GM12872 (cell line): ENCODE data around the gene ZNRF1.

Experiments
- TF ChIP-seq, protein P1 (sequence below): IDR thresholded peaks from 3 replicates; pipeline ENCODE4 v1.5.1; 2011; ENCODE audit warnings: low read depth, mild to moderate bottlenecking, low read length, moderate library complexity; ENCODE audit not compliant: insufficient read depth

ZNRF1 gene

DNA sequence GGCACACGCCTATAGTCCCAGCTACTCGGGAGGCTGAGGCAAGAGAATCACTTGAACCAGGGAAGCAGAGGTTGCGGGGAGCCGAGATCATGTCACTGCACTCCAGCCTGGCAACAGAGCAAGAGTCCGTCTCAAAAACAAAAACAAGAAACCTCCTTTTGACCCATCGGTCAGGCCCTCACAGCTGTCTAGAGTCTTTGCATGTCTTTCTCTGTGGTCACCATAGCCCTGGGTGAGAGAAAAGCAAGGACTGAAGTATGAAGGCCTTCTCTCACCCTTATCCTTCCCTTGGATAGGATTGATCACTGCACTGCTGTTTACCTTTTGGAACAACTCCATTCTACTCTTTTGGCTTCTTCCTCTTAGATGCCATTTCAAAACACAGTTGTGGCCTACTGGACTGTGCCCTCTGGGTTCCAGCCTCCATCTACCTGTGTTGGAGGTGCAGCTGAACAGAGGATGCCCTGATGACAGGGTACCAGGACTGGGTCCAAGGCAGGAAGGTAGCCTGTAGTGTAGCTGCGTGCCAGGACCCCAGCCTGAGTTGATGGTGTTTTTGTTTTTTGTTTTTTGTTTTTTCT, 80.6 kb downstream of the ZNRF1 start:
- TF ChIP-seq, protein P1, sequence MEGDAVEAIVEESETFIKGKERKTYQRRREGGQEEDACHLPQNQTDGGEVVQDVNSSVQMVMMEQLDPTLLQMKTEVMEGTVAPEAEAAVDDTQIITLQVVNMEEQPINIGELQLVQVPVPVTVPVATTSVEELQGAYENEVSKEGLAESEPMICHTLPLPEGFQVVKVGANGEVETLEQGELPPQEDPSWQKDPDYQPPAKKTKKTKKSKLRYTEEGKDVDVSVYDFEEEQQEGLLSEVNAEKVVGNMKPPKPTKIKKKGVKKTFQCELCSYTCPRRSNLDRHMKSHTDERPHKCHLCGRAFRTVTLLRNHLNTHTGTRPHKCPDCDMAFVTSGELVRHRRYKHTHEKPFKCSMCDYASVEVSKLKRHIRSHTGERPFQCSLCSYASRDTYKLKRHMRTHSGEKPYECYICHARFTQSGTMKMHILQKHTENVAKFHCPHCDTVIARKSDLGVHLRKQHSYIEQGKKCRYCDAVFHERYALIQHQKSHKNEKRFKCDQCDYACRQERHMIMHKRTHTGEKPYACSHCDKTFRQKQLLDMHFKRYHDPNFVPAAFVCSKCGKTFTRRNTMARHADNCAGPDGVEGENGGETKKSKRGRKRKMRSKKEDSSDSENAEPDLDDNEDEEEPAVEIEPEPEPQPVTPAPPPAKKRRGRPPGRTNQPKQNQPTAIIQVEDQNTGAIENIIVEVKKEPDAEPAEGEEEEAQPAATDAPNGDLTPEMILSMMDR = no peak

DNA sequence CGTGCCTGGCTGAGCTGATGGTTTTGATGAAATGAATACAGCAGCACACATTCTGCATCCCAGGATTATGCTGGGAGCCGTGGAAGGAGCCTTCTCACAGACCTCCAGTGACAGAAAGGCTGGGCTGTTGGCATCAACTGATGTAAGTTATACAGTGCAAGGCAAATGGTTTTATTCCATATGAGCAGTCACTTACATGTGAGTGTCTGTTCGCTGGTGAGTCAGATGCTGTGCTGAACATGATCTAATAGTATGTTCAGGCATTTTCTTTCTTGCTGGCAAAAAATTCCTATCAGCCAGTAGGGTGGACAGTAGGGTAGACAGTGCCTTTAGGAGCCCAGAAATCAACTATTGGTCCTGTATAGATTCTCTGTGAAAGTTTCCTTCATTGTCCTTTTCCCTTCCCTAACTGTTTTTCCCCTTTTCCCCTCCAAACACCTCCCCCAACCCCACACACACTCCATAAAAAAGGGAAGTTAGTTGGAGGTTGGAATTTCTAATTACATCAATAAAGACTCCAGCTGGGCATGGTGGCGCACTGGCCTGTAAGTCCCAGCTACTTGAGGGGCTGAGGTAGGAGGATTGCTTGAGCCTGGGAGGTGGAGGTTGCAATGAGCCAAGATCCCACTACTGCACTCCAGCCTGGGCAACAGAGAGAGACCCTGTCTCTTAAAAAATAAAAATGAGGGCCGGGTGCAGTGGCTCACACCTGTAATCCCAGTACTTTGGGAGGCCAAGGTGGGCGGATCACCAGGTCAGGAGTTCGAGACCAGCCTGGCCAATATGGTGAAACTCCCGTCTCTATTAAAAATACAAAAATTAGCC, 81.6 kb downstream of the ZNRF1 start:
- TF ChIP-seq, protein P1 = no peak

DNA sequence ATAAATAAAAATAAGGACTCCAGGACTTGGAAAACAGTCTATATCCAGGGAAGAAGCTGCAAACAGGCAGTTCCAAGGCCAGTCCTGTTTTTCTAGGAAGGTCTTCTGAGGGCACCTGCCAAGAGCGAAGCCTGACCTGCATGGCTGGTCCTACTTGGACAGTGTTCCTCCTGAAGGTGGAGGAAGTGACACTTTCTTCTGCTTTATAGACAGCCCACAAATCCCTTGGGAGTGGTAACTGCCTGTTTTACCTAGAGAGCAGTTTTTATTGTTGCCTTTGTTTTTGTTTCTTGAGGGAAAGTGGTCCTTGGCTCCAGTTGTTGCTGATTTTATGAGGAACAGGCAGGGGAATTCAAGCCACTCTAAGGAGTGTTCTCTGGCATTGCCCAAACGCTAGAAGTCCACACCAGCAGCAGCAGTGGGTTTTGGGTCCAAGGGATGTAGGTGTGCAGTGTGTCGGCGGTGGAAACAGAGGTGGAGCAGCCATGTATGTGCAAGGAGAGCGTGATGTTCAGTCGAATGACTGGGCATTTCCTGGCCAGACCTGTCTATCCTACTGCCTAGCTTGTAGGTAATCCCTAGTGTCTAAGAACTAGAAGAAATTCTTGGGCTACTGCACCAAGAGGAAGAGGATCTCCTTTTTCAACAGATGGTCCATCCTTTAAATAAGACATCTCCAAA, 82.5 kb downstream of the ZNRF1 start:
- TF ChIP-seq, protein P1 = no peak

DNA sequence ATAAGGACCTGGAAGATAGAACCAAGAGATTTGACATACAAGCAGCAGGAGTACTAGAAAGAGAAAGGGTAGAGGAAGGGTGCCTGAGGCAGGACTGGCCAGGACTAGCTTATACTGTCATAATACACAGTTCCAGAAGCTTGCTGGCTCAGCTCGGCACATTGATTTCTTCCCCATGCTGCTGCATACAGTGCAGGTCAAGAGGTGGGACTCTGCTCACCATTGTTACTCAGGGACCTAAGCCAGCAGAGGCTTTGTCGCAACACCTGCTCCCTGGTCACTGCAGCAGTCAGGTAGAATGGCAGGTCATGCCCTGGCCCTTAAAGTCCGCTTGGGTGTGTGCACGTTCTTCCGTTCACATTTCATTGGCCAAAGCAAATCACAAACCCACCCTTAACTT, 85.0 kb downstream of the ZNRF1 start:
- TF ChIP-seq, protein P1 = no peak

DNA sequence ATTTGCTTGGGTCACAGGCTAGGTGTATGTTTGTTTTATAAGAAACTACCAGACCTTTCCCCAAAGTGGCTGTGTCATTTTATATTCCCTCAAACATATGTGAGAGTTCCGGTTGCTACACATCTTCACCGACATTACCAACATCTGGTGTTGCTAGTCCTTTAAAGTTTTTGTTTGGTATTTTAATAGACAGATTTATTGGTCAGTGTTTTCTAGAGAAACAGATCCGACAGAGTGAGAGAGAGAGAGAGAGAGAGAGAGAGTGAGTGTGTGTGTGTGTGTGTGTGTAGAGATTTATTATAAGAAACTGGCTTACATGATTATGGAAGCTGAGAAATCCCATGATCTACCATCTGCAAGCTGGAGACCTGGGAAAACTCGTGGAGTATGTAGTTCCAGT, 86.7 kb downstream of the ZNRF1 start:
- TF ChIP-seq, protein P1 = no peak

DNA sequence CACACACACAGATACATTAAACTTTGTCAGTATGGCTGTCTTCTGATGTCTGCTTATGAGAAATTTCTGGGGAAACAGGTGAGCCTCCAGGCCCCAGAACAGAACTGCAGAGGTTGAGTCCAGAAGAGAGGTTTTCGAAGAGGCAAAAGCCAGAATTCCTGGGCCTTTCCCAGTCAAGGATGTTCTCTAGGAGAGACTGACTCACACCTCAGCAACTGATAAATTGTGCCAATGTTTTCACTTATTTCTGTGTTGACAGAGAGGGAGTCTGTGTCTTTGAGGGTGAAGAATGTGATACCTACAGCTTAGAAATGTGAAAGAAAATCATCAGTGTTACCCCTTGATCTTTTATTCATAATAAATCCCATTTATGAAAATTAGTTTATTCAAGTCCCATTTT, 87.5 kb downstream of the ZNRF1 start:
- TF ChIP-seq, protein P1 = no peak

DNA sequence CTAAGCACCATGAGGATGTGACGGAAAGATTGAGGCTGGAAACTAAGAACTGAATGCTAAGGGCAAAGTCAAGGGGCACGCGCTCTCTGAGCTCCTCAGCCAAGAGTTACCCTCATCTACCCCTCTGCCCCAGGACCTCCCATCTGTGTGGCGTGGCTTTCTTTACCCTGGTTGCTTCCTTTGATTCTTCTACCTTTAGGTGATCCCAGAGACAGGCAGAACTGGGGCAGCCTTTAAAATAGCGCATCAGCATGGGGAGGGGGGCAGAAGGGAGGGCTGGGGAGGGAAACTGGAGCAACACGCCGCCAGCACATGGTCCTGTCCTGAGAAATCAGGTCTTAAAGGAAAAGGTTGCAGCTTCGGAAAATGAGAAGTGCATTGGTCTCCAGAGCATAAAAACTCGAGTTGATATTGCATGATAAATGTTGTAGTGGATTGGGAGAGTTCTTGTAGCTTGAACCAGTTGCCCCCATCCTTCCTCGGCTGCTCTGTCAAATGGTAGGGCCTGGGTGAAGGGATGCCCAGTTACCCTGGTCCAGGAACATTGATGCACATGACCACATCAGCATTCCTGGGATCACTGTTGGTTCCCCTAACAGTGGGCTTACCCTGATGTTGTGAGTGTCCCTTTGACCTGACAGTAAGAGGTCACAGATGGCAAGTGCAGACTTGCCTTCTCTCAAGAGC, 88.0 kb downstream of the ZNRF1 start:
- TF ChIP-seq, protein P1 = no peak
